Measurements from ENCODE around the gene FMO3. TPM values are rescaled to one million over a fixed set of nuclear protein-coding genes. Genes with fewer than 3 reads are reported as not detected.

Gene FMO3
- total RNA-seq, 3 donors from 2014 or later = 5.3 to 19.3 (median 6.1) TPM

DNA sequence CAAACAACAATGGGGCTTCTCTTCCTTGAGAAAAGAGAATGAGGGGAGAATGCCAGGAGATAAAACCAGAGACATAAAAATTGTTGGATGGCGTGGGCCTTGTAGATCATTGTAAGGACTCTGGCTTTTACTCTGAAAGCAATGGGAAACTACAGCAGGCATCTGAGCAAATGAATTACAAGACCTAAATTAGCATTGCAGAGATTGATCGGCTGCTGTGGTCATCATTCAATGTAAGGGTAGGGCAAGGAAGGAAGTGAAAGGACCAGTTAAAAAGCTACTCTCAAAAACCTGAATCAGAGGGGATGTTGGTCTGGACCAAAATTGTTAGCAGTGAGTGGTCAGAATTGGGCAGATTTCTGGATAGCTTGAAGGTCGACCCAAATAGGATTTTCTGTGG lies 21.4 kb downstream of the FMO3 start:
- DNase-seq (ENCODE audit: low spot score in 2 of 2) = no peak
- no peak overlapping the region for H3K4me3 ChIP-seq
- H3K27me3 ChIP-seq = no peaks in the 10 kb centered on the region
- intact Hi-C loops (cut with DNase I; ENCODE audit: low total_unique reads) = no loop called here
- no peak for TF ChIP-seq POLR2A (IDR thresholded peaks at IDR 0.05)
- no peak for TF ChIP-seq POLR2AphosphoS5 (IDR thresholded peaks at IDR 0.05)
- TF ChIP-seq, protein P1, sequence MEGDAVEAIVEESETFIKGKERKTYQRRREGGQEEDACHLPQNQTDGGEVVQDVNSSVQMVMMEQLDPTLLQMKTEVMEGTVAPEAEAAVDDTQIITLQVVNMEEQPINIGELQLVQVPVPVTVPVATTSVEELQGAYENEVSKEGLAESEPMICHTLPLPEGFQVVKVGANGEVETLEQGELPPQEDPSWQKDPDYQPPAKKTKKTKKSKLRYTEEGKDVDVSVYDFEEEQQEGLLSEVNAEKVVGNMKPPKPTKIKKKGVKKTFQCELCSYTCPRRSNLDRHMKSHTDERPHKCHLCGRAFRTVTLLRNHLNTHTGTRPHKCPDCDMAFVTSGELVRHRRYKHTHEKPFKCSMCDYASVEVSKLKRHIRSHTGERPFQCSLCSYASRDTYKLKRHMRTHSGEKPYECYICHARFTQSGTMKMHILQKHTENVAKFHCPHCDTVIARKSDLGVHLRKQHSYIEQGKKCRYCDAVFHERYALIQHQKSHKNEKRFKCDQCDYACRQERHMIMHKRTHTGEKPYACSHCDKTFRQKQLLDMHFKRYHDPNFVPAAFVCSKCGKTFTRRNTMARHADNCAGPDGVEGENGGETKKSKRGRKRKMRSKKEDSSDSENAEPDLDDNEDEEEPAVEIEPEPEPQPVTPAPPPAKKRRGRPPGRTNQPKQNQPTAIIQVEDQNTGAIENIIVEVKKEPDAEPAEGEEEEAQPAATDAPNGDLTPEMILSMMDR (IDR thresholded peaks at IDR 0.05) = no peak
- H3K27ac ChIP-seq = peak overlapping the region in 1 of 2 donors; percentile 20
- no peaks in the 10 kb centered on the region for H3K4me1 ChIP-seq
- H3K36me3 ChIP-seq = no peaks in the 10 kb centered on the region
- no peaks in the 10 kb centered on the region for H3K9me3 ChIP-seq

DNA sequence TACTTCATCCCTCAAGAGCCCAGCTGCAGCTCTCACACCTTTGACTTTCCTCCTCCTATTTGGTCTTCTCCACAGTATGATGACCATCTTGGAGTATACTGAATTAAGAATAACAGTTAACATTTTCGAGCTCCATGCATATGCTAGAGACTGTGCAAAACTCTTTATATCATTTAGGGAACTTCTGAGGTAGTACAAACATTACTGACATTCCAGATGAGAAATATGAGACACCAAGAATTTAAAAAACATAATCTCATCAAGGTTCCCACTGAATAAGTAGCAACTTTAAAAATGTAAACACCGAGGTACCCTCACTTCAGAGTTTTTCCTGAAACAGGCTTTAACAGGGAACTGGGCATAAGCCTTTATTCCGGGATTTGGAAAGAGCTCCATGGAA lies 22.7 kb downstream of the FMO3 start:
- Histone ChIP-seq H3K27ac (no peak overlapping the region), H3K9me3 (no peaks in the 10 kb centered on the region), H3K4me1 (no peaks in the 10 kb centered on the region), H3K36me3 (no peaks in the 10 kb centered on the region), H3K27me3 (no peaks in the 10 kb centered on the region), H3K4me3 (no peak overlapping the region)
- intact Hi-C loops (cut with DNase I; ENCODE audit: low total_unique reads) = no loop called here
- TF ChIP-seq POLR2A (IDR thresholded peaks at IDR 0.05) (no peak), POLR2AphosphoS5 (IDR thresholded peaks at IDR 0.05) (no peak)
- TF ChIP-seq, protein P1 (IDR thresholded peaks at IDR 0.05) = no peak
- DNase-seq (ENCODE audit: low spot score in 2 of 2) = no peak

DNA sequence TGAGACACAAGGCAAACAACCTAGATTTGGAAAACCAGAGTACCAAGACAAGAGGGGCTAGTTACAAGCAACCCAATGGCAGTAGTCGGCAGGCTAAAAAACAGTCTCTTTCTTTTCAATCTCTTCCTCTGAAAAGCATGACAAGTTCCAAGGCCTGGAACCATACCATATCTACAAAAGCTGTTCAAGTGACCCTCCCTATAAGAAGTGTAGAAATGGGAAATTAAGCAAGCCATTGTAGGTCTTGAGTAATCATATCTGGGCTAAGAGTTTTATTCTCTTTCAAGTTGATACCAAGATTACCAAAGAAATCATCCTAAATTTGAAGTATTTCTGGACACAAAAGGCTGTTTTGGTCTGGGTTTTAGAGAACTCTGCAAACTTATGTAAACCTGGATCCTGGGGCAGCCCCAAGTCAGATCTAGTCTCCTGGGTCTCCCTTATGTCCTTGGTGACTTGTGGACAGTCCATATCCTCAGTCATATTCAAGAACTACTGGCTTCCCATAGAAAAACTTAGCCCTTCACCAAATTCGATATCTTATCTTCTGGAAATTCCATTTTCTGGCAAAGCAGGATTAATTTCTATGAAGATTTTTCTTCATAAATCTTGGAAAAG lies 24.7 kb downstream of the FMO3 start:
- H3K36me3 ChIP-seq = no peaks in the 10 kb centered on the region

DNA sequence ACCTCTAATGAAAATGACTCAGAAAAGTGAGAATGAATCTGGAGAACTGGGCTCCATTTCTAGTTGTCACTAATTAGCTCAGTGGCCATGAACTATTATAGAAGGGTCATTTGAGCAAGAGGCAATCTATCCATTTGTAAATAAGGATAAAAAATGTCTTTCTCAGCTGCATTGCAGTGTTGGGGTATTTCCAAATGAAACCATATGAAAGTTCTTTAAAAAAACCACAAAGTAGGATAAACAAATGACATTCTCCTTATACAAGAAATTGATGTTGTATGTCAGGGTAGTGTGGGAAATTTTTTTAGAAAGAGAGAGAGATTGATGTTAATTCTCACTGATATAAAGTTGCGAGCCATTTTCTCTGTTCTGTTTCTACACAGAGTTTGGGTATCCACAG lies 26.0 kb downstream of the FMO3 start:
- TF ChIP-seq POLR2AphosphoS5 (IDR thresholded peaks at IDR 0.05) = no peak
- Histone ChIP-seq H3K27me3 (no peaks in the 10 kb centered on the region), H3K9me3 (no peaks in the 10 kb centered on the region), H3K36me3 (no peaks in the 10 kb centered on the region), H3K27ac (peak overlapping the region in 1 of 2 donors; percentile 25), H3K4me1 (no peaks in the 10 kb centered on the region), H3K4me3 (no peak overlapping the region)
- intact Hi-C loops (cut with DNase I; ENCODE audit: low total_unique reads) = no loop called here
- DNase-seq (ENCODE audit: low spot score in 2 of 2) = no peak

More for the DNA sequence above, 24.7 kb downstream of the FMO3 start:
- intact Hi-C loops (cut with DNase I; ENCODE audit: low total_unique reads) = no loop called here
- TF ChIP-seq POLR2AphosphoS5 (IDR thresholded peaks at IDR 0.05) (no peak), POLR2A (IDR thresholded peaks at IDR 0.05) (no peak)
- TF ChIP-seq, protein P1 (IDR thresholded peaks at IDR 0.05) = no peak
- Histone ChIP-seq H3K4me3 (no peak overlapping the region), H3K27me3 (no peaks in the 10 kb centered on the region), H3K4me1 (no peaks in the 10 kb centered on the region), H3K27ac (peak overlapping the region in 1 of 2 donors; percentile 14), H3K9me3 (no peaks in the 10 kb centered on the region)
- no peak for DNase-seq (ENCODE audit: low spot score in 2 of 2)

DNA sequence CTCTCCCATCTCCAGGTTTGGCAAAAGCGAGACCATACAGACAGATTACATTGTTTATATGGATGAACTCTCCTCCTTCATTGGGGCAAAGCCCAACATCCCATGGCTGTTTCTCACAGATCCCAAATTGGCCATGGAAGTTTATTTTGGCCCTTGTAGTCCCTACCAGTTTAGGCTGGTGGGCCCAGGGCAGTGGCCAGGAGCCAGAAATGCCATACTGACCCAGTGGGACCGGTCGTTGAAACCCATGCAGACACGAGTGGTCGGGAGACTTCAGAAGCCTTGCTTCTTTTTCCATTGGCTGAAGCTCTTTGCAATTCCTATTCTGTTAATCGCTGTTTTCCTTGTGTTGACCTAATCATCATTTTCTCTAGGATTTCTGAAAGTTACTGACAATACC lies 26.4 kb downstream of the FMO3 start:
- Histone ChIP-seq H3K36me3 (no peaks in the 10 kb centered on the region), H3K9me3 (no peaks in the 10 kb centered on the region), H3K27me3 (no peaks in the 10 kb centered on the region), H3K4me3 (no peak overlapping the region), H3K4me1 (no peaks in the 10 kb centered on the region), H3K27ac (peak overlapping the region in 1 of 2 donors; percentile 25)
- intact Hi-C loops (cut with DNase I; ENCODE audit: low total_unique reads) = no loop called here
- TF ChIP-seq POLR2A (IDR thresholded peaks at IDR 0.05) (no peak), POLR2AphosphoS5 (IDR thresholded peaks at IDR 0.05) (no peak)
- TF ChIP-seq, protein P1 (IDR thresholded peaks at IDR 0.05) = no peak
- DNase-seq (ENCODE audit: low spot score in 2 of 2) = no peak

Data from breast epithelium (tissue), 4 donors.